Stimulated activated CD8-positive, alpha-beta memory T cell treated with anti-CD3 and anti-CD28 coated beads, Interleukin-15, amount 100 ng/mL, for 48 hours (primary cell): Measurements from ENCODE around the gene KIAA1671.

ENCODE experiments used
- DNase-seq, 2 donors: peaks; one replicate each; pipeline ENCODE4 v3.0.0-alpha.2; 2020; ENCODE audit warnings: low read depth in 2 of 2

KIAA1671 gene

DNA sequence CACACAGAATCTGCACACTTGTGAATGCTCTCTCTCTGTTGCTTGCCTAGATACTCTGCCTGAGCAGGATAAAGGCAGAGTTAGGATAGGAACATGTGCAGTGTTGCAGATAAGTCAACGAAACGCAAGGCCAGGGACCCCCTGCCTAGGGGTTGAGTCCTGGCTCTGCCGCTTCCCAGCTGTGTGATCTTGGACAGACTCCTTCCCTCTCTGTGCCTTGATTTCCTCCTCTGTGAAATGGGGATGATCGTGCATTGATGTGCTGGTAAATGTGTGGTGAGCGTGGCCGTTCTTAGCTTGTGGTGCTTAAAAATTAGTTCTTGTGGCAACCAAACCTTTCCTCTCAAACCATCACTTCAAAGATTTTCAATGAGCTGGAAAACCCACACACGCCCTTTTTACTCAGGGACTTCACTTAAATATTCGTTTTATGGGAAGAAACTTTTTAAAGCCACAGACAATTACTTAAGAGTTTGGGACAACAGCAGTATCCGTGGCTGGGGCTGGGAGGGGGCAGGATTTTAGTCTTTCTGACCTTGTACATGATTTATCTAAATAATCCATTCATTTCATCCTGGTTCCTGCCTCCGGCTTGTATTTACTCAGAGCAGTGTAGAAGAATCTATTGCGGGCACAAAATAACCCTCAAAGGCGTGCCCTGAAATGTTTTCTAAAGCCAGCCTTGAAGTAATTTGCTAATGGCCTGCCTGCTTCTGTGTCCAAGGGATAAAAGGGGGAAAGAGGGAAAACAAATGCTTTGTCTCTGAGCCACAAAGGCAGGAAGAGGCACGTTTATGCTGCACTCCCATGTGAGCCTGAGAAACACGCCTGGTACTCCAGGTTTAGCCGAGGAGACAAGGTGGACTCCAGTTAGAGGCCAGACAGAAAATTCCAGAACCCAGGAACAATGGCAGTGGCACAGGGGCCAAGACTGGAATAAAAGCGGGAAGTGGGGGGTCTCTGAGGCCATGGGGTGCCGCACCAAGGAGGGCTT, 162.2 kb downstream of the KIAA1671 start:
- DNase-seq, result no peak

GRCh38 chr22:25119609-25120008, 167.1 kb downstream of the KIAA1671 start:
- no peak for DNase-seq

DNA sequence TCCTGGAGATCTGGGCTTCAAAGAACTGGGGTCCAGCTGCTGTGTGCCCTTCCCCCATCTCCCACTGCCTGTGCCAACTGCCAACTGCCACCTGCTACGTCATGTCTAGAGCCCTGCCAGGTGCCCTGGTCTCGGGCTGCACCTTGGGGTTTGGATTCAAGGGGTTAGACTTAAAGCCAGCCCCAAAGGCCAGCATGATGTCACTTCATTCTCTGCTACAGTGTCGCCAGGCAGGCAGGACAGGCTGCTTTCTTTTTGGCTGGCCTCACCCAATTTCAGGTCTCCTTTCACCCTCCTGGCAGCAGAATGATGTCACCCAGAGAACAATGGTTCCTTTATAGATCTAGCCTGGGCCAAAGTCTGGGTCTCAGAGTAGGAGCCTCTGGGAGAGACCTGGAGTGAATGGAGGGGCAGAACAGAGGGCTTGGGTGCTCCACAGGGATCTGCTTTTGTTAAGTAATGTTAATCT, 167.6 kb downstream of the KIAA1671 start:
- no peak for DNase-seq

DNA sequence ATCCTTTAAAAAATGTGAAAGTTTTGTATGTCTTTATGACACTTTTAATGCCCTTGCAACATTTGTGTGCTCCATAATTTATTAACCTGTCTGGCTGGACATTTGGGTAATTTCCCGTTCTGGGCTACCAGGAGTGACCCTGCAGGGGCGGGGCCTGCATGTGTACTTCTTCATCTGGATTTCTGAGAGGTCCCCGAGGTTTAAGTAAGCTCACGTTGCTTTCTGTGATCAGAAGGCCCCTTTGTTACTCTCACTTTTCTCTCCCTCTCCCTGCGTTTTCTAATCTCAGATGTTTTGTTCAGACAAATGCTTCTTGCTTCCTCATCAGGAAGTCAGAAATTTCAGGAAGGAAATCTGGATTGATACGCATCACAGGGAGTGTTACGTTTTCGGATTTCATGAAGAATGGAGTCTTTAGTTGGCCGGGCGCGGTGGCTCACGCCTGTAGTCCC, 168.3 kb downstream of the KIAA1671 start:
- DNase-seq, result no peak

- DNase-seq, result no peak
Measured at GRCh38 chr22:25122136-25122764, 169.7 kb downstream of the KIAA1671 start.

- no peak for DNase-seq
Measured at GRCh38 chr22:25123677-25124076, 171.2 kb downstream of the KIAA1671 start.

- DNase-seq, result no peak
Measured at GRCh38 chr22:25125693-25126357, 173.3 kb downstream of the KIAA1671 start.

GRCh38 chr22:25126510-25126909, 174.0 kb downstream of the KIAA1671 start:
- no peak for DNase-seq

- DNase-seq, result no peak
Measured at GRCh38 chr22:25127318-25127717, 174.8 kb downstream of the KIAA1671 start.

DNA sequence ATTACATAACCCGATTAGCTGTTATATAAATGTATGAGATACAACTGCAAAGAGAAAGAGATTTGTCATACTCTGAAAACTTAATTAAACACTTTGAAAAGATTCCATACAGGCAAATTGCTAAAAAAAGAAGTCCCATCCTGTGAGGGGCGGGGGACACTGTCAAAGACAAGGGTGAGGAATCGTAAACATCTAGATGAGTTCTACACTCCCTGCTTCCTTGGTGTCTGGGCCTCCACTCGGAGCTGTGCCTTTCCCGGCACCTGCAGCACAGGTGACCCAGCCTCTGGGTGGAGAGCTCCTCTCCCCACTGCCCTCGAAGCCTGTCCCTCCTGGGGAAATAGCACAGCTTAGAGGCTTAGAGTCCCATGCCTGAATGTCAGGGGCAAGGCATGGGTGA, 177.9 kb downstream of the KIAA1671 start:
- DNase-seq, result no peak

- DNase-seq, result no peak
Measured at GRCh38 chr22:25131198-25131887, 178.8 kb downstream of the KIAA1671 start.

DNA sequence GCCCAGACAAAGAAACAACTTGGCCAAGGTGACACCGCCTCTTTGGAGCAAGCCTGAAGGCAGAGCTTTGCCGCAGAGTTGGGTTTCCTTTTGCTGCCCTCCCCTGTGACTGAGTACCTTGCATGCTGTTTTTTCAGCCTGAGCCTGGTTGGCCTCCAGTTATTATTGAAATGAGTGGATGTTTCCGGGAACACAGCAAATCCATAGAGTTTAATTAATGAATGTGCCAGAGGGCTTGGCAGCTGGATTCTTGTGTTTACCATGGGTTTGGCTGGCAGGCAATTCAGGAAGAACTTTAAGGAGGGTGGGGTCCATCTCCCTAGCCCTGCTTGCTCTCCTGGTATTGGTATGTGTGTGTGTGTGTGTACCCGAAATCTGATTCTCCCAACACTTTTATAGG, 181.5 kb downstream of the KIAA1671 start:
- DNase-seq, result no peak

GRCh38 chr22:25134451-25134850, 181.9 kb downstream of the KIAA1671 start:
- DNase-seq, result no peak

- DNase-seq, result no peak
Measured at GRCh38 chr22:25136953-25137576, 184.5 kb downstream of the KIAA1671 start.

DNA sequence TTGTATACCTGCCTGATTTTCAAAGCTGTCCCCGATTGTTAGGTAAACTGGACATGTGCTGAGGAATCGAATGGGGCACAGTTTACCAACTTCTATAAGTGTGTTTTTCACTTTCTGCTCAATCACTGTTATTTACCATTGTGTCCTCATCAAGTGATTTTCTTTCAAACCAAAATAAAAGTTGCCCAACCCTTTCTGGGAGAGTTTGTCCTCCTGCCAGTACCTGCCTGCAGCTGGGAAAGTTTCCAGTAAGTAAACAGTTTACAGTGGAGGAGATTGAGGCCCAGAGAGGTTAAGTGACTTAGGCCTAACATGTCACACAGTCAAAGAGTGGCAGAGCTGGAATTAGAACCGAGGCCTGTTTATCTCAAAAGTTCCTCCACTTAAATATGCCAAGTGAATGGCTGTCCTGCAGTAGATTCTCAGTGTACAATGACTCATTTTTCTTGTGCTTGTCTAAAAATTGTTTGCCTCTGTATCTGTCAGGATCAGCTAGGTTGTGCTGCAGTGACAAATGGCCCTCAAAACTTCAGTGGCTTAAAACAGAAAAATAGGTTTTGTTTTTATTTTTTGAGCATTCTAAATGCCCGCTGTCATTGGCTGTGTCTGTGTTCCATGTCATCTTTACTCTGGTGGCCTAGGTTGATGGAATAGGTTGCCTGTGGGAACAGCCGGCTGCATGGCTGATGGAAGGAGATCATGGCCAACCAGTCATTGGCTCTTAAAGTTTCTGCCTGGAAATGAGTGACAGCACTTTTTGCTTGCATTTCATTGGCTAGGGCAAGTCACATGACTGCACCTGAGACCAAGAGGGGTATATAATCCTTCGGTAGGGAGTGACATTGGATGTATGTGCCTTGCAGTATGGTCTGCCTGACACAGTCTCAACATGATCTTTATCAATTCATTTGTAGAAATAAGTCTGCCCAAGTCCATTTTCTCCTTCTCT, 185.3 kb downstream of the KIAA1671 start:
- DNase-seq, result no peak

DNA sequence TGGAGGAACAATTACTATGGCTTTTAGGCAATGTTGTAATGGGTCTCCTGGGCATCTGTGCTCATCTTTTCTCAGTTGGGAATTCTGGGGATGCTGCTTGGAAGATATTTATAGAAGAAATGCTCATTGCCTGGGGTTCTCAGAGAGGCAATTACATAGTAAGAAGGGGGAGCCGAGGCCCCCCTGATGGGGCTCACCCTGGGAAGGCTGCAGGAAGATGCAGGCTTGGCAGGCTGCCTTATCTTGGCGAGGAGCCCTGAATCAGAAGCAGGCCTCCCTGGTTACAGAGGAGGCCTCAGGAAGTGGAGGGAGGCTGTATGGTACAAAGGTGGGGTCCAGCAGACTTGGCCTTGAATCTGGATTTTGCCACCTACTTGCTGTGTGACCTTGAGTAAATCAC, 186.5 kb downstream of the KIAA1671 start:
- no peak for DNase-seq

DNA sequence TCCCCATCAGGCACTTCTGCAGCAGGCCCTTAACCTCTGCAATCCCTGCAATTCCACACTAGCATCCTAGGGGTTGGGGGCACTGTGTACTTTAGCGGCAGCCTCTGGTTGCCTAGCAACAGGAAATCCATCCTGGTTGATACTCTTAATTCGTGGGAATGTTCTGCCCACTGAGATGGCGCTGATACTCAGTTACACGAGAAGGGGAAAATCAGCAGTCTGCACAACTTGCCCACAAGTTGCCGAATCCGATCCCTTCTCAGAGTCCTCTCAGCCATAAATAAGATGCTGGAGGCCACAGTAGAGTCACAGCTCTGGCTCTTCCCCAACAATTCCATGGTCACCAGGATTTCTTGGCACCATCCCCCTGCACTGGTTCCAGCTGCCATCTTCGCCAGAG, 189.6 kb downstream of the KIAA1671 start:
- no peak for DNase-seq

DNA sequence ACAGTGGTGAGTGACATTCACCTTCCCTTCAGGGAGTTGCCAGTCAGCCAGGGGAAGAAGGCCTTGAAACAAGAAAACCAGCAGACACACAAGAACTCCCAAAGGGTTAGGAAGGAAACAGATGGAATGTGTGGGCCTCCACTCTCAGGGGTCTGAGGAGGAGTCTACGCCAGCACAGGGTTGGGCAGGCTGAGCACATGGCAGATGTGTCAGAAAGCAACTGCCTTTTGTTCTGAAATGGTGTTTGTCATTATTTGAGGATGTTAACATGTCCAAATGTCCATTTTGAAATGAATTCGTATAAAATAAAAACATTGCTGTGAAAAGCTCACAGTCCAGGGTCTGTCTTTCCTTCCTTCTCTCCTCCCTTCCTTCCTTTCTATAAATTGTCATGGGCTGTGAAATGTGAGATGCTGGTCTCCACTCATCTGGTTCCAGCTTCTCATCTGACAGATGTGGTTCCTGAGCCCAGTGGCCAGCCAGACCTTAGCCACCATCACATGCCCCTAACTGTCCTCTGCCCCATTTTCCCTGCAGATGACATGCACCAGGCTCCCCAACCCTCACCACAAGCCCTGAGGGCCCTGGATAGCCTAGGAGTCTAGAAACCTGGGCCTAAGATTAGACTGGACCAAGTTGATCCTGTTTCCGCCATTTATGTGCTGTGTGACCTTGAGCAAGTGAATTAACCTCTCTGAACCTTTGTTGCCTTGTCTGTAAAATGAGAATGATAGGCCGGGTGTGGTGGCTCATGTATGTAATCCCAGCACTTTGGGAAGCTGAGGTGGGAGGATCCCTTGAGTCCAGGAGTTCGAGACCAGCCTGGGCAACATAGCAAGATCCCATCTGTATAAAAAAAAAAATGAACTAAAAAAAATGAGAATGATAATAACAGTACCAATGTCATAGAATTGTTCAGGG, 190.9 kb downstream of the KIAA1671 start:
- no peak for DNase-seq

- no peak for DNase-seq
Measured at GRCh38 chr22:25144522-25144921, 192.0 kb downstream of the KIAA1671 start.
